Duodenal mucosa (tissue), 2 donors: ENCODE measurements around the gene SF3A1.
A peak's percentile ranks its signal among the peaks of the same experiment; 100 is the strongest.

Experiments used
- H3K27ac ChIP-seq: one replicate; pipeline ENCODE4 v1.7.0; 2013; ENCODE audit warnings: low read depth, low read length
- H3K27me3 ChIP-seq, 2 donors: one replicate each; pipeline ENCODE4 v1.7.0; 2013; ENCODE audit warnings: low read length in 2 of 2, control low read depth in 1 of 2; ENCODE audit not compliant: insufficient read depth in 2 of 2, control insufficient read depth in 1 of 2
- H3K36me3 ChIP-seq, 2 donors: one replicate each; pipeline ENCODE4 v1.7.0; 2013; ENCODE audit warnings: low read length in 2 of 2, control low read depth in 1 of 2; ENCODE audit not compliant: insufficient read depth in 2 of 2, control insufficient read depth in 1 of 2
- H3K4me1 ChIP-seq, 2 donors: one replicate each; pipeline ENCODE4 v1.7.0; 2013; ENCODE audit warnings: low read length in 2 of 2, control low read depth in 1 of 2; ENCODE audit not compliant: insufficient read depth in 2 of 2, control insufficient read depth in 1 of 2
- H3K4me3 ChIP-seq, 2 donors: one replicate each; pipeline ENCODE4 v1.7.0; 2013; ENCODE audit warnings: low read length in 2 of 2, low read depth in 1 of 2
- H3K9ac ChIP-seq, 2 donors: one replicate each; pipeline ENCODE4 v1.7.0; 2013; ENCODE audit warnings: low read length in 2 of 2, low read depth in 1 of 2
- H3K9me3 ChIP-seq, 2 donors: one replicate each; pipeline ENCODE4 v1.7.0; 2013; ENCODE audit warnings: low read length in 2 of 2, control low read depth in 1 of 2; ENCODE audit not compliant: control insufficient read depth in 1 of 2

Gene SF3A1

DNA sequence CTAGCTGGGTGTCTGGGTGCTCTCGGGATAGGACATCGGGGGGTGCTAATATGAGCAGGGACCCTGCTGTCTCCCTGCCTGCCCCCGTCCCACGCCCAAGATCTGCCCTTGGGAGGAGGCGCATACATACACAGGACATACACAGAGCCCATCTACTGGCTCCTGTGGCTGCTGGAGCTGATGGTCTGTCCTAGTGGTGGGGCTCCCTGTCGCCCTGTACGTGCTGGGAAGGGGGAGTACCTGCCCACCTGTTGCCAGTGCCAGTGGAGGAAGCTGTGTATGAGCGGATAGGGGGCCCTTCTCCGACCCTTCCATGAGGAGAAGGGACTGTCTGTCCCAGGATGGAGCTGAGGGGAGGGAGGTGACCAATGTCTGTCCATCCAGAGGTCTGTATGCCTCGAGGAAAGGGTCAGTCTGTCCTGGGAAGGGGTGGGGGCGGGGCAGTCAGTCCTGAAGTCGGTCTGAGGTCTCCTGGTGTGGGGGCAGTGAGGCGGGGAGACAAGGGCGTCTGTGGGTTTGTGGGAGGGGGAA, 30.9 kb downstream of the SF3A1 start:
- Histone ChIP-seq H3K9me3 (no peaks in the 10 kb centered on the region), H3K4me1 (peaks cover 28 to 31% of the 10 kb centered on the region in 2 donors), H3K9ac (peak overlapping the region; percentile 68), H3K27me3 (no peaks in the 10 kb centered on the region), H3K27ac (peak overlapping the region; percentile 5), H3K36me3 (peaks cover 0 to 15% of the 10 kb centered on the region in 2 donors), H3K4me3 (peak overlapping the region; percentile 78 to 81)

DNA sequence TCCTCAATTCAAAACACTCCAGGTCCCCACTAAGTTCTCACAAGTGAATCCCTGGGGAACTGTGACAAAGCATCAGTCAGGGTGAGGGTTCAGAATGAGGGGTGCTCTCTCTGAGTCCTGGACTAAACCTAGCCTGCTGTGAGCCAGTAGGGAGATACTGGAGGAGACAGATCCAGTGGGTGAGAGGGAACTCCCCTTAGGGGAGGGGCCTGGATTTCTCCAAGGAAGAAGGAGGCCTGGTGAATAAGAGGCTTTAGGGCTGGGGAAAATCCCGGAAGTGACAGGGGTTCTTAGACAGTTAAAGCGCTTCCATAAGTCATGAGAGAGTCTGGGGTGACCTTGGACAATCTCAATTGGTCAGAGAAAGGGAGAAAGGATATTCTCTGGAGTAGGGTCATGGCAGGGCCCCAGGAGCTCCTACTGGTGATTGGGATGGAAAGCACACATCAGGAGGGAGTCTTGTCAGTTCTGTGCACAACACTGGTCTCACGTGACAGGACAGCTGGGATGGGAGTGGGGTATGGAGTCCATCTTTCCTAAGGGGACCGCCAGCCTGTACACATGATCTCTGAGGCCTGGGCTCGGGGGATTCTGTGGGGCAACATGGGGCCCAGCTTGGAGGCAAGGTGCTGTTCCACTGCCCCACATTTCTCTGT, 31.5 kb downstream of the SF3A1 start:
- peaks cover 0 to 15% of the 10 kb centered on the region in 2 donors for H3K36me3 ChIP-seq
- peak overlapping the region; percentile 68 for H3K9ac ChIP-seq
- H3K9me3 ChIP-seq = no peaks in the 10 kb centered on the region
- peaks cover 31% of the 10 kb centered on the region in 2 donors for H3K4me1 ChIP-seq
- peak overlapping the region; percentile 78 to 81 for H3K4me3 ChIP-seq
- H3K27ac ChIP-seq = peak overlapping the region; percentile 5
- H3K27me3 ChIP-seq = no peaks in the 10 kb centered on the region

DNA sequence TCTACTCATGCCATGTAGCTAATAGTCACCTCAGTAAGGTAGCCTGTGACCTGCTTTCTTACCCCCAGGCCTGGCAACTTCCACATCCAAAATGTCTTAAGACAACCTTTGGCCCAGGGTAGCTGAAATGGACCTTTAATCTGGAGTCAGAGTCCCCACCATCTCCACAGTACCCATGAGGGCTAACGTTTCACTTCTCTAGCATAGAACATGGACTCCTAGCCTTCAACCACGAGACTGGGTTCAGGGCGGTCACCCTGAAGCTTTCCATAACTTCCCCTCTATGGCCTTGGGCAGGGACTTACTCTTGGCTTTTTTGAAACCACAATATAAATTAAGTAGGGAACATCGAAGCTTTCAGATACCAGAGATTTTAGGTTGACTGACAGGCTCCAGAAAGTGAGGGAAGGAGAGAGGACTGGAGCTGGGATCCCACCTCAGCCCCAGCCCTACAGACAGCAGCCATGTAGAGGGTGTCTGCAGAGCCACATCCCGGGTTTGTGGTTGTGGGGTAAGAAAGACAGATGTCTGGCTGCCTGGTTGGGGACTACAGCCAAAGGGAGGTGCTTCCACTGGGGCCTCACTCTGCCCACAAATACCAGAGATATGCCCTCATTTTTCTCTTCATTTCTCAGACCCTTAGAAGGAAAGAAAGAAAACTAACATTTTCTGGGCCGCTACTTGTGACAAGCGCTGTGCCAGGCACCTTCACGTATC, 32.5 kb downstream of the SF3A1 start:
- Histone ChIP-seq H3K9ac (peak overlapping the region; percentile 3 to 68), H3K36me3 (peaks cover 2 to 20% of the 10 kb centered on the region in 2 donors), H3K27ac (no peak overlapping the region), H3K4me1 (peaks cover 31 to 39% of the 10 kb centered on the region in 2 donors), H3K9me3 (no peaks in the 10 kb centered on the region), H3K4me3 (peak overlapping the region; percentile 78 to 81), H3K27me3 (no peaks in the 10 kb centered on the region)

DNA sequence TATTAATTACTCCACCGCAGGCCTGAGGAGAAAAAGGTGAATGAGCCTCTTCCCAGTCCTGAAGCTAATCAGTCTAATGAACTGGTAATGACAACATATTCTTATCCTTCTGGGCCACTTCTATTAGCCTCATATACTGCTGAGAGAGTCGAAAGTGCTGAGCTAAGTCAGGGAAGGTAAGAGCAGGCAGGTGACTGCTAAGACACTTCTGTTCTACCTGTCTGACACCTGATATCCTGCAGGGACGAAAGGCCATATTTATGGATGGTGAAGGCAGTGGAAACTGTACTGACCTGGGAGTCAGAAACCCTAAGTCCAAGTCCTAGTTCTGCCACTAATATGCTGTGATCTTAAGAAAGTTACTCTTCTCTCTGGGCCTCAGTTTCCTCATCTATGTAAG, 33.4 kb downstream of the SF3A1 start:
- Histone ChIP-seq H3K9me3 (no peaks in the 10 kb centered on the region), H3K27ac (no peak overlapping the region), H3K9ac (no peak overlapping the region), H3K36me3 (peaks cover 6 to 30% of the 10 kb centered on the region in 2 donors), H3K4me3 (no peak overlapping the region), H3K4me1 (peaks cover 31 to 43% of the 10 kb centered on the region in 2 donors), H3K27me3 (no peaks in the 10 kb centered on the region)

DNA sequence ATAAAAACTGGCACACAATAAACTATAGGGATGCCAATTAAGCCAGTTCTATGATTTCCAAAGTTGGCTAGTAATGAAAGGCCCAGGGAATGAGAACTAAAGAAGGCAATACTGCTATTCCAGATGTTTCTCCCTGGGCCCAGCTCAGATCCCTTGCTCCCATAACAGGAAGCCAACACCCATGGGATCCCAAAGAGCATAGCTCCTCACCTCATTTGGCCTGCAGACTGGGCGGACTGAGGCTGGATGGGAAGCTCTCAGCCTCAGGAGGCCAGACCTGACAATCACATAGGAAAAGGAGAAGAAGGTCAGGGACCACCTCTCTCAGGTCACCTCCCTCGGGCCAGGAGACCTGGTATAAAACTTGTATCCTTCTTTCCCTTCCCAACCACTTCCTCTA, 35.2 kb downstream of the SF3A1 start:
- peaks cover 30 to 37% of the 10 kb centered on the region in 2 donors for H3K4me1 ChIP-seq
- no peak overlapping the region for H3K27ac ChIP-seq

DNA sequence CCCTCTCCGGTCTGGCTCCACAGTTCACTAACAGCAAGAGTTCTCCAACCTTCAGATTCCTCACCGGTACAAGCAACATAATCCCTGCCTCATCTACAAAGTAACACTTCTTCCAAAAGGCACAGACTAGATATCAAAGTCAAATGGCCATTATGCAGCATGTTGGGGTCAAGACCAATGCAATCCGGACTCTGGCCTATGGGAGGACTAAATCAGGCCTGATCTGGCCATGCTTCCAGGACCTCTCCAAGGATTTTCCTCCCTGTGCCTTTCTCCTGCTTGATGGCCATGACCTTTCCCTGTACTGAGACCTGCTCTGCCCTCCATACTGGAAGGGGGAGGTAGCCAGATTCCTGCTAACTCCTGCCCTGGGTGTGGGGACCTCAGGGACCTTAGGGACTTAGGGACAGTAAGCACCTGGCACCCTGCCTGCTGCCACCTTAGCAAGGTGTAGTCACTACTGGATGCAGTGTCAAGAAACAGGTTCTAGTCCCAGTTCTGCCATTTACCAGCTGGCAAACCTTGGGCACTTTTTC, 36.6 kb downstream of the SF3A1 start:
- Histone ChIP-seq H3K36me3 (peaks cover 6 to 33% of the 10 kb centered on the region in 2 donors), H3K9me3 (no peaks in the 10 kb centered on the region), H3K27ac (no peak overlapping the region)

More for the DNA sequence above, 35.2 kb downstream of the SF3A1 start:
- Histone ChIP-seq H3K4me3 (no peak overlapping the region), H3K9ac (no peak overlapping the region), H3K27me3 (no peaks in the 10 kb centered on the region), H3K36me3 (peaks cover 6 to 33% of the 10 kb centered on the region in 2 donors), H3K9me3 (no peaks in the 10 kb centered on the region)

DNA sequence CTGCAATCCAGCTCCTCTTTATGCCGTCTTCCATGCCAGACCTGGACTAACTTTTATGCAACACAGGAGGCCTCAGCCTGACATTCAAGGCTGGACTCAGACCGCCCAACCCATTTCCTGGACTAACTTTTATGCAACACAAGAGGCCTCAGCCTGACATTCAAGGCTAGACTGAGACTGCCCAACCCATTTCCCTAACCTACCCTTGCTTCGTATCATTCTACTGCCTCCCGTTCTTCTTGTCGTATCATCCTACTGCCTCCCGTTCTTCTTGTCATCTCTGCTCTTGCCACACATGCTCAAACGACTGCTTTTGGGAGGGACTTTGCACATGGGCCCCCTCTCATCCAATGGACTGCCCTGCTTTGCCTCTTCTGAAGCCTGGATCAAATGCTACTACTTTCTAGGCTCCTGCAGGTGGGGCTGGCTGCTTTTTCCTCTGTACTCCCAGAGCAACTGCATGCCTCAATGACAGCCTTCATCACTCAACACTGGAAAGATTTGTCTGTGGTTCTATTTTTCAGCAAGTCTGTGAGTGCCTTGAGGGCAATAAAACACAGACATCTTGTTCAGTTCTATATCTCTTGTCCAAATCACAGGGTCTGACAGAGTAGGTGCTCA, 37.8 kb downstream of the SF3A1 start:
- peaks cover 13 to 35% of the 10 kb centered on the region in 2 donors for H3K4me1 ChIP-seq
- no peak overlapping the region for H3K9ac ChIP-seq
- no peaks in the 10 kb centered on the region for H3K27me3 ChIP-seq
- H3K9me3 ChIP-seq = no peaks in the 10 kb centered on the region
- H3K36me3 ChIP-seq = peaks cover 6 to 33% of the 10 kb centered on the region in 2 donors
- no peak overlapping the region for H3K4me3 ChIP-seq
- no peak overlapping the region for H3K27ac ChIP-seq

More for the DNA sequence above, 36.6 kb downstream of the SF3A1 start:
- H3K4me3 ChIP-seq = no peak overlapping the region
- peaks cover 22 to 39% of the 10 kb centered on the region in 2 donors for H3K4me1 ChIP-seq
- no peak overlapping the region for H3K9ac ChIP-seq
- H3K27me3 ChIP-seq = no peaks in the 10 kb centered on the region

DNA sequence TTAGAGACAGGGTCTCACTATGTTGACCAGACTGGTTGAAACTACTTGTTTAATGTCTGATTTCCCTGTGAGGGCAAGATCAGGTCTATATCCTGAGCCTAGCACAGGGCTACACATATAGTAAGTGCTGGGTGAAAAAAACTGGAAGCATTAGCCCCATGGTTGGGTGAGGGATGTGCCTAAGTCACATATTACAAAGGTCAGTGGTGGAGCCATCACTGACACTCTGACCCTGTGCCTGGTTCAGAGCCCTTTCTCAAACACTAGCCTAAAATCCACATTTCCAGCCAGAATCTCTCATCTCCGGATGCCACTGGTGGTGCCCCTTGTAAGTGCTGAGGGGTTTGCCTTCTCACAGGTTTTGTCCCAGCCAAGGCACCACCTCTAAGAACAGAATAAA, 38.9 kb downstream of the SF3A1 start:
- H3K9me3 ChIP-seq = no peaks in the 10 kb centered on the region
- peak overlapping the region in 1 of 2 donors; percentile 6 for H3K9ac ChIP-seq
- peaks cover 6 to 33% of the 10 kb centered on the region in 2 donors for H3K36me3 ChIP-seq
- no peaks in the 10 kb centered on the region for H3K27me3 ChIP-seq
- peaks cover 15 to 41% of the 10 kb centered on the region in 2 donors for H3K4me1 ChIP-seq
- no peak overlapping the region for H3K27ac ChIP-seq
- no peak overlapping the region for H3K4me3 ChIP-seq

DNA sequence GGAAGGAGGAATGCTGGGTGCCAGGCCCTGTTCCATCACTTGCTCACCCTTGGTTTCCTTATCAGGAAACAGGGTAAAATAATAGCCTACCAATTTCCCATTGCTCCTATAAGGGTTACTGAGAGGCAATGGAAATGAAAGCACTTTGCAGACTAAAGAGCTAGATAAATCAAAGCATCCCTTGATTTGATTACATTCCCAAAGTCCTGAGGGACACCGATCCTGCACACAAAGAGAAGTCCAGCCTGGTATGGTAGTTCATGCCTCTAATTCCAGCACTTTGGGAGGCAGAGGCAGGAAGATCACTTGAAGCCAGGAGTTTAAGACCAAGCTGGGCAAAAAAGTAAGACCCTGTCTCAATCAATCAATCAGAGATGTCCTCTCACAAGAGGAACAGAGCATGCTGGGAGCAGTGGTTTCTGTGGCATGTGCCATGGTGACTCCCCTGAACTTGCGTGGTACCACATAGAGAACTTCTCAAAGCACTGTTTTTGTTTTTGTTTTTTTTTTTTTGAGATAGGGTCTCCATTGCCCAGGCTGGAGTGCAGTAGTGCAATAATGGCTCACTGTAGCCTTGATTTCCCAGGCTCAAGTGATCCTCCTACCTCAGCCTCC, 40.6 kb downstream of the SF3A1 start:
- Histone ChIP-seq H3K9me3 (no peaks in the 10 kb centered on the region), H3K4me3 (no peak overlapping the region), H3K36me3 (peaks cover 6 to 30% of the 10 kb centered on the region in 2 donors), H3K27ac (no peak overlapping the region), H3K9ac (no peak overlapping the region), H3K4me1 (peaks cover 32 to 56% of the 10 kb centered on the region in 2 donors), H3K27me3 (no peaks in the 10 kb centered on the region)
